Mesenchymal stem cell (in vitro differentiated cells and primary cell): ENCODE results near the gene CROCC2.

ENCODE experiments used
- DNase-seq: peaks from one replicate; pipeline ENCODE4 v3.0.0-alpha.2; 2013
- H2AFZ ChIP-seq: one replicate; pipeline ENCODE4 v1.6.1; 2013; ENCODE audit warnings: low read depth, mild to moderate bottlenecking, control low read depth, inconsistent platforms, low read length, moderate library complexity
- H2AK5ac ChIP-seq: 2 replicates; pipeline ENCODE4 v1.6.1; 2013; ENCODE audit warnings: low read length, moderate library complexity, mild to moderate bottlenecking, inconsistent platforms; ENCODE audit not compliant: severe bottlenecking
- H2BK120ac ChIP-seq: one replicate; pipeline ENCODE4 v1.6.1; 2013; ENCODE audit warnings: low read depth, mild to moderate bottlenecking, inconsistent platforms, low read length, moderate library complexity
- H2BK12ac ChIP-seq, 2 experiments: one replicate each; pipeline ENCODE4 v1.6.1; 2013; ENCODE audit warnings: inconsistent platforms in 2 of 2, low read length in 2 of 2, mild to moderate bottlenecking in 2 of 2, moderate library complexity in 2 of 2, control low read depth in 1 of 2
- H2BK15ac ChIP-seq: one replicate; pipeline ENCODE4 v1.6.1; 2013; ENCODE audit warnings: mild to moderate bottlenecking, low read depth, inconsistent platforms; ENCODE audit not compliant: poor library complexity, severe bottlenecking
- H2BK5ac ChIP-seq: 2 replicates; pipeline ENCODE4 v1.6.1; 2013; ENCODE audit warnings: low read depth, mild to moderate bottlenecking, low read length, control low read depth, inconsistent platforms; ENCODE audit not compliant: poor library complexity, severe bottlenecking
- H3K14ac ChIP-seq, 2 experiments: one replicate each; pipeline ENCODE4 v1.6.1; 2013; ENCODE audit warnings: inconsistent platforms in 2 of 2, low read length in 2 of 2, control low read depth in 1 of 2, mild to moderate bottlenecking in 1 of 2, moderate library complexity in 1 of 2
- H3K18ac ChIP-seq, 2 experiments: one replicate each; pipeline ENCODE4 v1.6.1; 2013; ENCODE audit warnings: inconsistent platforms in 2 of 2, low read length in 2 of 2, control low read depth in 1 of 2, low read depth in 1 of 2, mild to moderate bottlenecking in 1 of 2
- H3K23ac ChIP-seq, 2 experiments: one replicate each; pipeline ENCODE4 v1.6.1; 2013; ENCODE audit warnings: inconsistent platforms in 2 of 2, low read length in 2 of 2, mild to moderate bottlenecking in 2 of 2, moderate library complexity in 2 of 2, control low read depth in 1 of 2
- H3K27ac ChIP-seq: 2 replicates; pipeline ENCODE4 v1.5.1; 2013; ENCODE audit warnings: mild to moderate bottlenecking, moderate library complexity, low read length, control low read depth, inconsistent platforms; ENCODE audit not compliant: poor library complexity, severe bottlenecking
- H3K27me3 ChIP-seq, 2 experiments: 2 replicates each; pipeline versions ENCODE4 v1.6.1 to v1.7.0; 2013; ENCODE audit warnings: low read length in 2 of 2, mild to moderate bottlenecking in 2 of 2, moderate library complexity in 2 of 2, control low read depth in 1 of 2, inconsistent platforms in 1 of 2; ENCODE audit not compliant: control insufficient read depth in 1 of 2, insufficient read depth in 1 of 2
- H3K36me3 ChIP-seq, 2 experiments: 2 replicates each; pipeline versions ENCODE4 v1.6.1 to v1.7.0; 2013; ENCODE audit warnings: low read length in 2 of 2, control low read depth in 1 of 2, inconsistent platforms in 1 of 2, low read depth in 1 of 2, mild to moderate bottlenecking in 1 of 2; ENCODE audit not compliant: insufficient read depth in 2 of 2, control insufficient read depth in 1 of 2
- H3K4ac ChIP-seq, 2 experiments: one replicate each; pipeline ENCODE4 v1.6.1; 2013; ENCODE audit warnings: inconsistent platforms in 2 of 2, low read length in 2 of 2, mild to moderate bottlenecking in 2 of 2, moderate library complexity in 2 of 2, control low read depth in 1 of 2, low read depth in 1 of 2
- H3K4me1 ChIP-seq: 2 replicates; pipeline ENCODE4 v1.6.1; 2013; ENCODE audit warnings: low read depth, low read length, control low read depth; ENCODE audit not compliant: control insufficient read depth, insufficient read depth
- H3K4me2 ChIP-seq: 2 replicates; pipeline ENCODE4 v1.6.1; 2013; ENCODE audit warnings: low read length, mild to moderate bottlenecking, inconsistent platforms; ENCODE audit not compliant: poor library complexity, severe bottlenecking
- H3K4me3 ChIP-seq, 2 experiments: 2 replicates each; pipeline versions ENCODE4 v1.5.1 to v1.7.0; 2013; ENCODE audit warnings: low read length in 2 of 2, mild to moderate bottlenecking in 2 of 2, control low read depth in 1 of 2, low read depth in 1 of 2; ENCODE audit not compliant: insufficient read depth in 1 of 2
- H3K79me1 ChIP-seq: replicated peaks from 2 replicates; pipeline ENCODE4 v1.6.1; 2013; ENCODE audit warnings: mild to moderate bottlenecking, control low read depth, low read length, inconsistent platforms; ENCODE audit not compliant: poor library complexity, severe bottlenecking
- H3K9ac ChIP-seq: 2 replicates; pipeline ENCODE4 v1.7.0; 2013; ENCODE audit warnings: mild to moderate bottlenecking, low read length, moderate library complexity
- H3K9me3 ChIP-seq: 2 replicates; pipeline ENCODE4 v1.7.0; 2013; ENCODE audit warnings: mild to moderate bottlenecking, low read length; ENCODE audit not compliant: control insufficient read depth
- H4K8ac ChIP-seq: one replicate; pipeline ENCODE4 v1.6.1; 2013; ENCODE audit warnings: inconsistent platforms, mild to moderate bottlenecking, low read length, moderate library complexity
- H4K91ac ChIP-seq: one replicate; pipeline ENCODE4 v1.6.1; 2013; ENCODE audit warnings: mild to moderate bottlenecking, low read length, inconsistent platforms
- WGBS: methylation state at CpG from one replicate; pipeline ENCODE4 v1.1.7; 2013; ENCODE audit warnings: mixed read lengths; 5-methylcytosine and 5-hydroxymethylcytosine counted together

Gene CROCC2

DNA sequence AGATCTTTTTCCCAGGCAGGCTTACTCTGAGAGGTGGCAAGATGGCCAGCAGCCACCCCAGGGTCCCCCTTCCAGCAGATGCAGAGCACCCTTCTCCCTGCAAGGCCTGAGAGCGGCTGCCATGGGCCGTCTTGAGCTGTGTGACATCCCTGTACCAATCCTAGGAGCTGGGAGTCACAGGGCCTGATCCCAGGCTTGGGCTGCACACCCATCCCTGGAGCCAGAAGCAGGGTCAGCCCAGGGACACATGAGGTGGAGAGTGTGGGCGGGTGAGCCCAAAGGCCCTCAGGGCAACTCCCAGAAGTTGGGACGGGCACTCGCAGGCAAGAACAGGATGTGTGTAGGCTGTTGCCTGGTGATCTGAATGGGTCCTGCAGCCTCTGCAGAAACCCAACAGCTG lies 40.5 kb downstream of the CROCC2 start:
- Histone ChIP-seq H4K91ac (no peak overlapping the region), H3K27me3 (peaks cover 10 to 11% of the 10 kb centered on the region in 2 experiments), H2AFZ (no peak overlapping the region), H3K4me2 (no peak overlapping the region), H2BK15ac (no peak overlapping the region), H3K79me1 (no peaks in the 10 kb centered on the region), H3K14ac (no peak overlapping the region), H3K9me3 (peaks cover 9% of the 10 kb centered on the region), H3K23ac (no peak overlapping the region), H4K8ac (no peak overlapping the region), H2BK120ac (no peak overlapping the region), H3K4me3 (no peak overlapping the region), H3K4ac (no peak overlapping the region), H2AK5ac (no peak overlapping the region), H3K9ac (no peak overlapping the region), H2BK5ac (no peak overlapping the region), H3K4me1 (peaks cover 2% of the 10 kb centered on the region), H3K36me3 (no peaks in the 10 kb centered on the region), H3K18ac (no peak overlapping the region), H3K27ac (no peak overlapping the region), H2BK12ac (no peak overlapping the region)
- 82% methylated on average over 5 of the region's 5 CpGs for WGBS
- peak; percentile 5 for DNase-seq

- Histone ChIP-seq H3K9ac (no peak overlapping the region), H4K91ac (no peak overlapping the region), H3K18ac (no peak overlapping the region), H3K4me1 (peaks cover 2% of the 10 kb centered on the region), H3K79me1 (no peaks in the 10 kb centered on the region), H2BK12ac (no peak overlapping the region), H3K14ac (no peak overlapping the region), H3K36me3 (no peaks in the 10 kb centered on the region), H3K4ac (no peak overlapping the region), H2BK120ac (no peak overlapping the region), H3K27ac (no peak overlapping the region), H2BK15ac (no peak overlapping the region), H2AFZ (no peak overlapping the region), H2AK5ac (no peak overlapping the region), H3K4me2 (no peak overlapping the region), H3K23ac (no peak overlapping the region), H3K4me3 (no peak overlapping the region), H3K27me3 (peaks cover 10 to 12% of the 10 kb centered on the region in 2 experiments), H4K8ac (no peak overlapping the region), H2BK5ac (no peak overlapping the region), H3K9me3 (peaks cover 6% of the 10 kb centered on the region)
- no peak for DNase-seq
- WGBS, result 72% methylated on average over 6 of the region's 6 CpGs
Measured at GRCh38 chr2:240947176-240947575, 41.0 kb downstream of the CROCC2 start.

DNA sequence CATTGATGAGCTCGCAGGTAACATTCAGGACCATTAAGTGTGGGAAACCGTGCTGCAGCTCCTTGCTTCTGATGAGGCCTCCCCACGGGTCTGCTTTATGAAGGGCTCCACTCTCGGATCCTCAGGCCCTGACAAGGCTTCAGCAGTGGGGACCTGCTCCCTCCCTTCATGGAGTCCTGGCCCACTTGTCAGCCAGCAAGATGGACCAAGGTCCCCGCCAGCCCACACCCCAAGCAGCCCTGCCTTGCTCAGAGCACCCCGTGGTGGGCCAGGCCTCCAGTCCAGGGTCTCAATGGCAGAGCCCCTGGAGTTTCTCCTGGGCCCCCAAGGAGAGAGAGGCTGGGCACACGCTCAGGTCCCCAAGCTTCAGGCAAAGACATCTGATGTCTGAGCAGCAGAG lies 41.5 kb downstream of the CROCC2 start:
- Histone ChIP-seq H3K27ac (no peak overlapping the region), H3K4me2 (no peak overlapping the region), H2AFZ (no peak overlapping the region), H3K27me3 (peaks cover 12 to 14% of the 10 kb centered on the region in 2 experiments), H3K18ac (no peak overlapping the region), H3K9me3 (peaks cover 6% of the 10 kb centered on the region), H2BK12ac (no peak overlapping the region), H3K36me3 (no peaks in the 10 kb centered on the region), H3K4me3 (no peak overlapping the region), H3K4ac (no peak overlapping the region), H2AK5ac (no peak overlapping the region), H3K23ac (no peak overlapping the region), H2BK120ac (no peak overlapping the region), H4K91ac (no peak overlapping the region), H4K8ac (no peak overlapping the region), H3K14ac (no peak overlapping the region), H2BK5ac (no peak overlapping the region), H3K9ac (no peak overlapping the region), H2BK15ac (no peak overlapping the region), H3K79me1 (no peaks in the 10 kb centered on the region), H3K4me1 (peaks cover 2% of the 10 kb centered on the region)
- 79% methylated on average over 7 of the region's 7 CpGs for WGBS
- DNase-seq, result no peak

- Histone ChIP-seq H3K27ac (no peak overlapping the region), H3K14ac (no peak overlapping the region), H3K23ac (no peak overlapping the region), H2BK120ac (no peak overlapping the region), H4K8ac (no peak overlapping the region), H3K9me3 (peaks cover 6% of the 10 kb centered on the region), H4K91ac (no peak overlapping the region), H2BK15ac (no peak overlapping the region), H3K4me3 (no peak overlapping the region), H3K36me3 (no peaks in the 10 kb centered on the region), H3K18ac (no peak overlapping the region), H3K4me2 (no peak overlapping the region), H2BK12ac (no peak overlapping the region), H3K79me1 (no peaks in the 10 kb centered on the region), H2AK5ac (no peak overlapping the region), H2BK5ac (no peak overlapping the region), H3K27me3 (peaks cover 12 to 16% of the 10 kb centered on the region in 2 experiments), H3K4ac (no peak overlapping the region), H2AFZ (no peak overlapping the region), H3K4me1 (peaks cover 2% of the 10 kb centered on the region), H3K9ac (no peak overlapping the region)
- 85% methylated on average over 8 of the region's 8 CpGs for WGBS
- DNase-seq, result no peak
Measured at GRCh38 chr2:240948086-240948485, 42.0 kb downstream of the CROCC2 start.
